Urothelium cell line (cell line): ENCODE results near the gene SLC26A6.

ENCODE experiments used
- DNase-seq: peaks from one replicate; pipeline ENCODE4 v3.0.0; 2011; ENCODE audit warnings: low spot score, mixed read lengths
- FAIRE-seq: peaks from 2 replicates; lab custom pipeline; 2011; peaks lifted over from hg19 to GRCh38; lab: Jason Lieb, UNC

SLC26A6 gene

DNA sequence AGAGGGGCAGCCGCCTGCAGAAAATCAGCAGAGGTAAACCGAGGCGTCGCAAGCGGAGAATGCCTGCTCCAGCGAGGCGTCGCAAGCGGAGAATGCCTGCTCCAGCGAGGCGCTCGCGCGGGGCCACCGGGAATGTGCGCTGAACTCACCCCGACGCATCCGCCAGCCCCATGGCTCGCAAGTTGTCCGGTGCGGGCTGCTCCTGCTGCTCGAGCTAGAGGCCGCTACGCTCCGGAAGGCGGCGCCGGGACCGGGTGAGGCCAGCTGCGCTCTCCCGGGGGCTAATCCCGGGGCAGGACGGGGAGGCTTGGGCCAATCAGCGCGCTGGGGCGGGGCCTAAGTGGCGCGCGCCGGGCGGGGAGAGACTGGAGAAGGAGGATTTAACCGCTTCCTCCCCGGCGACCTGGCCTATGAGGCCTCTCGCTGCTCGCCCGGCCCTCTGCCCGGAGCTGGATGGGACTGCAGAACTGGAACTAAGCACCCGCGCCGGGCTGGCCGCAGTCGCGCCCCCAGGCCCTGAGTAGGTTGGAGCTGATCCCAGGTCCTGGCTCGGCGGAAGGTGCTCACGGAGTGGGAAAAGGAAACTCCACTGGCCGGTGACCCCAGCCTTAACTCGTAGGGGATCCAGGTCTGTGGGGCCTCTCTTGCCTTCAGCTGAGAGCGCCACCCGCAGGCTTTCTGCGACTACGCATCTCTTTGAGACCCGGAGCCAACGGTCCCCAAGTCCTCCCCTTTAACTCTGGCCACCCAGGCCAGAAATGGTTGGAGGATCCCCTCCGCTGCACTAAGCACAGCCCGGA, at the start of gene SLC26A6:
Gene SLC26A6, minus strand, starts transcription at position 240 of the 800 bp plus-strand sequence. Its CDS starts 68 bp downstream, at position 172.
- DNase-seq (peak; percentile 99), FAIRE-seq (peak; percentile 89)

DNA sequence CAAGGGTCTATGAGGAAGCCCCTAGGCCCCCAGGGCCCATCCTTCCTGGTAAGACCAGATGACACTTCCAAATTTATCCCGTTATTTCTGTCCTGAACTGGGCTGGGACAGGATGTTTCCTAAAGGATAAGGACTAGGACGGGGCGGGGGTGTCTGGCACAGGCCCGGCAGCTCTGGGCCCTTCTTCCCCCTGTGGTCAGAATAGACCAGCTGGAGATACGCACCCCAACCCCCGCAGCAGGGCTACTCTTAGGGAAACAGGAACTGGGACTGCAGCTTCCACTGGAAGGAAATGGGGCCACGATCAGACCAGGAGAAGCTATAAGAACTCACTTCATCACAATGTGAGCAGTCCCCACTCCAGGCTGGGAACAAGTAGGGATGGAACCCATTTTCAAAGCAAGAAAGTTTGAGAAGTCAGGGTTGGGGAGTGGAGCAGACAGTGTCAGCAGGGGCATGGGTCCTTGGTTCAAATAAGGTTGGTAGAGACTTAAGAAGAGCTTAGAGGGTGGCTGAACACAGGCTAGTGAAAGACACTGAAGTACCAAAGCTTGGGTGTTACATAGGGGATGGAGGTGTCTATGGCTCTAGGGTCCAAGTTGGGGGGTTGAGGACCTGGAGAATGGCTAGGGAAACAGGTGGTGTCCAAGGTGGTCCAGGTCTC, 49.4 kb upstream of the SLC26A6 start:
- FAIRE-seq (no peak), DNase-seq (no peak)

GRCh38 chr3:48684054-48684349, 48.7 kb upstream of the SLC26A6 start:
- DNase-seq, result no peak
- FAIRE-seq, result no peak

GRCh38 chr3:48682786-48683185, 47.5 kb upstream of the SLC26A6 start:
- FAIRE-seq (no peak), DNase-seq (no peak)

DNA sequence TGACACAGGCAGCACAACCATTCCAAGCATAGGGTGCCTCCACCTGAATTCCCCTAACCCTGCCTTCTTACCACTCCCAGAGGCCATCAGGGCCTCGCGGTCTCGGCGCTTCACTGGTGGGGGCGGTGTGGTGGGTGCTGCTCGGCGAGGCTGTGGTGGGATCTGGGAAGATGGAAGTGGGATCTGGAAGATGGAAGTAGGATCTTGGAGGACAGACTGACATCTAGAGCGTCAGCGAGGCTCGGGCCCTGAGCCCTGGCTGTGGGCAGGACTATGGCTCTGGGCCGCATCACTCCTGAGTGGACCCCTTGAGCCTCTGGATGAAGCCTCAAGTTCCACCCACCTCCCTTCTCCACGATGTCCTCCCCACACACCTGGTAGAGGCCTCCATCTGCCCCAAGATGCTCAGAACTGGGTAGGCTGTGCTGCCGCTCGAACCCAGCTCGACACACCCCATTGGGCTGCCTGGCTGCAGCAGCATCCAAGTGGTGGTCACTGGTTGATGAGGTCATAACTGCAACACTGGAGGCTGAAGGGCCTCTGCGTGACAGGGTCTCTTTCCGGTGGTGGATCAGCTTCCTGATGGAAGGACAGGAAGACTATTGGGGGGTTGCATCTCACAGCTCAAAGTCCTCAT, 46.8 kb upstream of the SLC26A6 start:
- DNase-seq, result no peak
- no peak for FAIRE-seq

DNA sequence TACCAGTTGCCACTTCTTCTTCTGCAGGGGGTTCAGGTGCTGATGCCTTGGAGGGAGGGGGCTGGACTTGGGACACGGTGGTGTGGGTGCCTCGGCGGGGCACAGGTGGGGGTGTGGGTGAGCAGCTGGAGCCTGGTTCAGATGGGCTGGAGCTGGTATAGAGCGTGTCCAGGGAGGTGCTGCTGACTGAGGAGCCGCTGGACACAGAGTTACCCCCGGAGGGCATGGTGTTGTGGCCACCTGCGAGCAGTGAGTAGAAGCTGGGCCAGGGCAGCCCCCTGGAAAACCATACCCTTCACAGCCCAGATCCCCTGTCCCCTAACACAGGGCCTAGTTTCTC, 46.2 kb upstream of the SLC26A6 start:
- FAIRE-seq, result no peak
- DNase-seq, result no peak

GRCh38 chr3:48680811-48681540, 45.7 kb upstream of the SLC26A6 start:
- no peak for DNase-seq
- no peak for FAIRE-seq

DNA sequence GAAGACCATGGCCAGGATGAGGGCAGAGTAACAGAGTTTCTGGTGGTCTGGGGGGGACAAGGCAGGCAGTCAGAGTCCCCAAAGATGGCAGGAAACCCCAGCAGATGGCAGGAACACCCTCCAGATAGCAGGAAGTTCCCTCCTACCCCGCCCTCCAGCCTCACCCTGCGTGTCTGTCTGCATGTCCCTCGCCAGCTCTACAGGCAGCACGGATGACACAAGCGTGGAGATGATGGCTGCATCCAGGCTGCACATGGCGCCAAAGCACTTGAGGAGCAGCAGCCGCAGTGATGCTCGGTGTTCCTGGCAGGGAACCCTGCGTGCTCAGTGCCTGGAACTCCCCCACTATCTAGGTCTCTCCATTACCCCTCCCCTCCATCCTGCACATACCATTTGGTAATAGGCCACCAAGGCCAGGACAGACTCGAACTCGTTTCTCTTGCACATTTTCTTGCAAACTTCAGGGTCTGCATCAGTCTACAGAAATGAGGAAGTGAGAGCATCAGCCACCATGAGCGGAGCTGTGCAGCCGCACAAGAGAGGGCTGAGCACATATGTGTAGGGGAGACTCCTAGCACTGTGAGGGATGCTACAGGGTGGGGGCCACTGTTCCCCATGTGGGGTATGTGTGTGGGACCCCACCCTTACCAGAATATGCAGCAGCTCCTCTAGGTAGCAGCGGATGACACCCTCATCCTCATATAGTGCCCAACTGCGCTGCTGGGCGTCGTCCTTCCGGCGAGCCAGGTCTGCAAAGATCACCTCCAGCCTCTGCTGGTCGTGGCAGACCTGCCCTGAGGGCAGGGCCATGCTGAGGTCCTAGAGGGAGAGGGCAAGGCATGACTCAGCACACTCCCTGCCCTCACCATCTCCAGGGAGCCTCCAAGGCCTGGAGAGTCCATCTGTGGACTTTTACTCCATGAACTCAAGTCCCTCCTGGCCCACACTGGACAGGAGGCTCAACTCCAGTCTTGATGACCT, 44.4 kb upstream of the SLC26A6 start:
- FAIRE-seq (no peak), DNase-seq (no peak)

DNA sequence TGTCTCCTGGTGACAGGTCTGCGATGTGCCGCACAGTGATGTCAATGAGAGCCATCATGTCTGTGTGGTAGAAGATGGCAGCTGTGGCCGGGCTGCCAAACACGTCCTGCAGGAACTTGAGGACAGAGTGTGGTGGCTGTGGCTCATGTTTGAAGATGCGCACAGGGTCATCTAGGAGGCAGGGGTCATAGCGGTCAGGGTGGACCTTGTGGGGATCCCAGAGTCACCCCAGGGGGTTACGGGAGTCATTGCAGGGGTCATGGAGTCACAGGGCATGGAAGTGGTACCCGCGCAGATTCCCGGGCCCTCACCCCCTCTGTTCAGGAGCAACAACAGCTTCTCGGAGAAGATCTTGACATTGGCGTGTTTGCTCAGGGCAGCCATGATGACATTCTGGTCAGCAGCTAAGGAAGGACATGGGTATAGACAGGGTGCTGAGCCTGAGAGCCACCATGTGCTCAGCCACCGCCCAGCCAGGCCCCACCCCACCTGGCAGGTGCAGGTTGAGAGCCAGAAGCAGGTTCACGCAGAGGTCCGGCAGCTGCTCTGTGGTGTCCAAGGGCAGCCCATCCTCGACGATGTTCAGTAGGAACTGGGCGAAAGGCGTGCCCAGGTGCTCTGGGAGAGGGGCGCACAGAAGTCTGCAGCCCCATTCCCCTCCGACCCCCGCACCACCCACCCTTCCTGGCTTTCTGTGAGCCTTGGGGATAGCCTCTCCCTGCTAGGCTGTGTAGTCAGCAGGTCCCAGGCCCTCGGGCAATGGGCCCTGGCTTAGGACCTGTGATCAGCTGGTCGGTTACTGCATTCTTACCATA, 43.5 kb upstream of the SLC26A6 start:
- DNase-seq (no peak), FAIRE-seq (peak; percentile 53)

- DNase-seq, result no peak
- no peak for FAIRE-seq
Observed at GRCh38 chr3:48678056-48678455, 42.8 kb upstream of the SLC26A6 start.

DNA sequence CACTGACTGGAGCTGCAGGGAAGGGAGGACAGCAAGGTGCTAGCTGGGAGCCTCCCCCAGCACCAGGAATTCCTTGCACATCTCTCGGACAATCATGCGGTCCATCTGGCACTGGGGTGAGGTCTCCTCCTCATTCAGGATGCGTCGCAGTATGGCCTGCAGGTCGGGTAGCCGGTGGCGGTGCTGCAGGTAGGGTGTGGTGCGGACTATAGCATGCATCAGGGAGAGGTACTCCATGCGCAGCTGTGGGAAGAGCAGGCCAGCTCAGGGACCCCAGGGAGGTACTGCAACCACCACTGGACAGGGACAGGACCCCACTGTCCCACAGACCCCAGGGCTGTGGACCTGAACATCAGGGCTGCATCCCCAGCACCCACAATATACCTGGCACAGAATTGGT, 39.2 kb upstream of the SLC26A6 start:
- DNase-seq (no peak), FAIRE-seq (no peak)

GRCh38 chr3:48672522-48672921, 37.3 kb upstream of the SLC26A6 start:
- FAIRE-seq (no peak), DNase-seq (no peak)

DNA sequence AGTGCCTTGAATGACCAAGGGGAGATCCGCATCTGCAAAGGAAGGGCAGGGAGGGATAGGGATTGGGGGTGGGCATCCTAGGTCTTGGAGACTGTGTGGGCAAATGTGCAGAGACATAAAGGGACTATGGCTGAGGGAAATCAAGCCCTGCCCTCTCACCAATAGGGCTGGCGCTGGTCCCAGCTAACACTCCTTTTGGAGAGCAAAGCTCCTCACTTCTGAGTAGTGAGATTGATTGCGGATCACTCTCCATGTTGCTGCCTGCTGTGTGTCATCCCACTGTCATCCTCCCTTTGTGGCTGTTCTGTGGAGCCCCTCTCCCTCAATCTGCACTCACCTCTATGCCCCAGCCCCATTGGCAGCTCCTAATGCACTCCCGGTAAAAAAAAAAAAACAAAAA, 29.7 kb upstream of the SLC26A6 start:
- DNase-seq, result no peak
- FAIRE-seq, result peak; percentile 9

DNA sequence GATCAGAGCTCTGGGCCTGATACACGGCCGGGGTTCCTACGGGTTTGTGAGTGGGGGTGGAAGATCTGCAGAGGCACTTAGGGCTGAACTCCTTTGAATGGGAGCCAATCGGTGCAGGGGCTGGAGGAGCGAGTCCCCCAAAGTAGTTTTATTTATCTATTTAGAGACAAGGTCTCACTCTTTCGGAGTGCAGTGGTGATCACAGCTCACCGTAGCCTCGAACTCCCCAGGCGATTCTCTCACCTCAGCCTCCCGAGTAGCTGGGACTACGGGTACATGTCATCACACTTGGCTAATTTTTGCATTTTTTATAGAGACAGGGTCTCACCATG, 29.0 kb upstream of the SLC26A6 start:
- DNase-seq, result no peak
- FAIRE-seq, result no peak

GRCh38 chr3:48663489-48664312, 28.4 kb upstream of the SLC26A6 start:
- peak; percentile 66 for FAIRE-seq
- peak; percentile 99 for DNase-seq

DNA sequence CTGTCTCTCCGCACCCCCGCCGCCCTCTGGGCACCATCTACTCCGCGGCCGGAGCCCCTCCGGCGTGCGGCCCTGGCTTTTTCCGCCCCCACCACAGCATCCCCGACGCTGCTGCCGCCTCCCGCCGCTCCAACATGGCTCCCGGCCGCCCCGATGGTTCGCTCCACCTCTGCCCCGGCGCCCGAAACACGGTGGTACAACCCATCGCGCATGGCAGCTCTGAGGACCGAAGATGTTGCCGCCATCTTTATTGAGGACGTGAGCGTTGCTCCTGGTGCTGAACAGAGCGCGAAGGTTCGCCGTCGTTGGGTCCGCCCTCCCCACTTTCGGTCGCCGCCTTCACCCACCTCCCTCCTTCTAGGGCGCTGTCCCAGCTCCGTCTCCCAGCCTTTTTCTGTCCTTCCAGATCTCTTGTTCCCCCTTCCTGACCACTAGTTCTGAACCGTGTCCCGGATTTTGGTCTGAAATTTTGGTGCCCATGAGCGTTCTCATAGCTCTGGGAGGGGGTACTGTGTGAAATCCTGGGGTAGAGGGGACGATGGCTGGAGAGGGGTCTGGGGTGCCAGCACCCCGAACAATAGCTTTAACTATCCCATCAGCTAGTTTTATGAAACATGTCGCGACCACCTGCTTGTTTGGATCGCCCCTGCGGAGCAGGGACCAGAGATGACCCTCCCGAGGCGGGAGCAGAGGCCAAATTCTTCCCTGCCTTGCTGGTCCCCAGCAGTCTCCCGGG, 27.7 kb upstream of the SLC26A6 start, which contains the start of gene CELSR3:
Gene CELSR3, minus strand, starts transcription at position 134 of the 736 bp plus-strand sequence. CDS start 252 bp downstream, outside the sequence.
- peak; percentile 85 for DNase-seq
- peak; percentile 95 for FAIRE-seq

- DNase-seq (no peak), FAIRE-seq (no peak)
Observed at GRCh38 chr3:48662145-48662752, 27.0 kb upstream of the SLC26A6 start.
